SK-N-SH (cell line): ENCODE measurements around the gene COL4A2. TPM values are rescaled to one million over a fixed set of nuclear protein-coding genes. Genes with fewer than 3 reads are reported as not detected.

Experiments used
- CTCF ChIA-PET: fragments of 300-600, 350-600 bp; formaldehyde crosslinking; extraction: SDS; loops from one replicate; lab custom pipeline; 2021; lab: Yijun Ruan, JAX
- POLR2A ChIA-PET: fragments of 350-600 bp; sonication (Branson Sonifier 250); formaldehyde crosslinking; extraction: SDS; loops from one replicate; lab custom pipeline; 2020; ENCODE audit warnings: antibody characterized with exemption, inconsistent platforms; lab: Yijun Ruan, JAX
- DNase-seq: peaks from one replicate; pipeline ENCODE4 v3.0.0; 2012
- H2AFZ ChIP-seq: fragments of 200-600 bp; sonication (generic); 2 replicates; pipeline ENCODE4 v1.8.1; 2016; ENCODE audit warnings: antibody characterized with exemption, mild to moderate bottlenecking, low read depth
- H3F3A ChIP-seq: fragments of 200-600 bp; sonication (generic); replicated peaks from 2 replicates; pipeline ENCODE3; 2016; ENCODE audit warnings: antibody characterized with exemption, mild to moderate bottlenecking; ENCODE audit not compliant: insufficient read depth
- H3K27ac ChIP-seq, 2 experiments: fragments of 200-500 bp in 1 of 2; fragments of 200-600 bp in 1 of 2; sonication (Bioruptor generic) in 1 of 2; sonication (generic), shearing (Covaris generic) in 1 of 2; 2 replicates each; pipeline versions ENCODE4 v1.5.1 to v1.6.1; 2014 to 2016; ENCODE audit warnings: low read depth in 2 of 2, inconsistent platforms in 1 of 2, low read length in 1 of 2, mild to moderate bottlenecking in 1 of 2, mixed read lengths in 1 of 2
- H3K27me3 ChIP-seq: fragments of 200-600 bp; sonication (generic), shearing (Covaris generic); 2 replicates; pipeline ENCODE4 v1.6.1; 2016; ENCODE audit warnings: mixed run types; ENCODE audit not compliant: insufficient read depth
- H3K36me3 ChIP-seq, 2 experiments: fragments of 200-500 bp in 1 of 2; fragments of 200-600 bp in 1 of 2; sonication (Bioruptor generic) in 1 of 2; sonication (generic) in 1 of 2; replicated peaks in 1 of 2; 2 replicates each; pipeline versions ENCODE3 to v1.5.1; 2014 to 2016; ENCODE audit warnings: low read length in 1 of 2, mild to moderate bottlenecking in 1 of 2; ENCODE audit not compliant: insufficient read depth in 2 of 2, control insufficient read depth in 1 of 2
- H3K4me1 ChIP-seq, 2 experiments: fragments of 200-500 bp in 1 of 2; fragments of 200-600 bp in 1 of 2; sonication (Bioruptor generic) in 1 of 2; sonication (generic), shearing (Covaris generic) in 1 of 2; 2 replicates each; pipeline versions ENCODE4 v1.5.1 to v1.6.1; 2014 to 2016; ENCODE audit warnings: low read depth in 1 of 2, low read length in 1 of 2, mixed run types in 1 of 2; ENCODE audit not compliant: insufficient read depth in 2 of 2, control insufficient read depth in 1 of 2
- H3K4me2 ChIP-seq: fragments of 200-600 bp; sonication (generic), shearing (Covaris generic); 2 replicates; pipeline ENCODE4 v1.6.1; 2017; ENCODE audit warnings: mixed run types
- H3K4me3 ChIP-seq, 2 experiments: fragments of 200-500 bp in 1 of 2; fragments of 200-600 bp in 1 of 2; sonication (Bioruptor generic) in 1 of 2; sonication (generic), shearing (Covaris generic) in 1 of 2; 2 replicates each; pipeline versions ENCODE4 v1.5.1 to v1.8.1; 2014 to 2016; ENCODE audit warnings: low read depth in 2 of 2, inconsistent platforms in 1 of 2, low read length in 1 of 2, mild to moderate bottlenecking in 1 of 2, mixed read lengths in 1 of 2, moderate library complexity in 1 of 2
- H3K79me2 ChIP-seq: fragments of 200-600 bp; sonication (generic); 2 replicates; pipeline ENCODE4 v1.8.1; 2017; ENCODE audit warnings: mild to moderate bottlenecking; ENCODE audit not compliant: insufficient read depth
- H3K9ac ChIP-seq: fragments of 200-600 bp; sonication (generic); 2 replicates; pipeline ENCODE4 v1.6.1; 2017; ENCODE audit warnings: mixed run types
- H3K9me2 ChIP-seq: fragments of 200-600 bp; sonication (generic); 2 replicates; pipeline ENCODE4 v1.6.1; 2017; ENCODE audit warnings: mixed run types
- H3K9me3 ChIP-seq: fragments of 200-600 bp; sonication (generic); 2 replicates; pipeline ENCODE4 v1.6.1; 2017; ENCODE audit warnings: mixed run types, mild to moderate bottlenecking, moderate library complexity
- H4K20me1 ChIP-seq: fragments of 200-600 bp; sonication (generic); 2 replicates; pipeline ENCODE4 v1.6.1; 2017; ENCODE audit warnings: mild to moderate bottlenecking, mixed run types; ENCODE audit not compliant: insufficient read depth
- CHD2 ChIP-seq: fragments of 150-350 bp; IDR thresholded peaks from 2 replicates; pipeline ENCODE4 v1.6.1; 2018; ENCODE audit warnings: low read length; ENCODE audit not compliant: partially characterized antibody
- EZH2phosphoT487 ChIP-seq: fragments of 200-600 bp; sonication (generic); IDR thresholded peaks from 2 replicates; pipeline ENCODE4 v1.6.1; 2017; ENCODE audit warnings: low read depth, mixed run types, mild to moderate bottlenecking, antibody characterized with exemption, moderate library complexity, borderline replicate concordance
- FOSL2 ChIP-seq: IDR thresholded peaks from 2 replicates; pipeline ENCODE4 v1.4.0; 2012; ENCODE audit warnings: low read depth, mild to moderate bottlenecking, moderate library complexity, borderline replicate concordance
- MEF2A ChIP-seq: IDR thresholded peaks from 2 replicates; pipeline ENCODE4 v1.4.0; 2012; ENCODE audit warnings: low read depth, borderline replicate concordance
- MXI1 ChIP-seq: IDR thresholded peaks from 2 replicates; pipeline ENCODE4 v1.6.1; 2012; ENCODE audit warnings: mild to moderate bottlenecking, low read depth, low read length, improper control_type of control experiment
- NFIC ChIP-seq: IDR thresholded peaks from 2 replicates; pipeline ENCODE4 v1.4.0; 2012; ENCODE audit warnings: borderline replicate concordance
- PBX3 ChIP-seq: IDR thresholded peaks from 2 replicates; pipeline ENCODE4; 2012
- RCOR1 ChIP-seq: fragments of 150-350 bp; IDR thresholded peaks from 2 replicates; pipeline ENCODE4 v1.6.1; 2017; ENCODE audit warnings: antibody characterized with exemption, low read length
- RXRA ChIP-seq: IDR thresholded peaks from 2 replicates; pipeline ENCODE4 v1.4.0; 2012; ENCODE audit warnings: low read depth, mild to moderate bottlenecking, borderline replicate concordance
- TAF1 ChIP-seq: IDR thresholded peaks from 2 replicates; pipeline ENCODE4 v1.6.1; 2012; ENCODE audit warnings: low read depth, mild to moderate bottlenecking, low read length, moderate library complexity, borderline replicate concordance
- TCF12 ChIP-seq: IDR thresholded peaks from 2 replicates; pipeline ENCODE4 v1.4.0; 2012
- WGBS: methylation state at CpG from one replicate; pipeline ENCODE4 v1.1.6; 2017; ENCODE audit warnings: low lambda C conversion rate; 5-methylcytosine and 5-hydroxymethylcytosine counted together
- polyA plus RNA-seq, 3 experiments: library from polyadenylated mRNA; depleted of rRNA; stranded (reverse); fragments of >200 nt; gene quantifications; 2 replicates each; pipeline ENCODE4 v1.2.3, GENCODE V29; 2012
- TF ChIP-seq, protein P1 (sequence below): fragments of 150-350 bp; IDR thresholded peaks from 2 replicates; pipeline ENCODE4 v1.6.1; 2016; ENCODE audit warnings: mild to moderate bottlenecking, low read depth, low read length

Gene COL4A2
- polyA plus RNA-seq, 1 of the 3 experiments (the other 2 are of a cell fraction), result 137 TPM

DNA sequence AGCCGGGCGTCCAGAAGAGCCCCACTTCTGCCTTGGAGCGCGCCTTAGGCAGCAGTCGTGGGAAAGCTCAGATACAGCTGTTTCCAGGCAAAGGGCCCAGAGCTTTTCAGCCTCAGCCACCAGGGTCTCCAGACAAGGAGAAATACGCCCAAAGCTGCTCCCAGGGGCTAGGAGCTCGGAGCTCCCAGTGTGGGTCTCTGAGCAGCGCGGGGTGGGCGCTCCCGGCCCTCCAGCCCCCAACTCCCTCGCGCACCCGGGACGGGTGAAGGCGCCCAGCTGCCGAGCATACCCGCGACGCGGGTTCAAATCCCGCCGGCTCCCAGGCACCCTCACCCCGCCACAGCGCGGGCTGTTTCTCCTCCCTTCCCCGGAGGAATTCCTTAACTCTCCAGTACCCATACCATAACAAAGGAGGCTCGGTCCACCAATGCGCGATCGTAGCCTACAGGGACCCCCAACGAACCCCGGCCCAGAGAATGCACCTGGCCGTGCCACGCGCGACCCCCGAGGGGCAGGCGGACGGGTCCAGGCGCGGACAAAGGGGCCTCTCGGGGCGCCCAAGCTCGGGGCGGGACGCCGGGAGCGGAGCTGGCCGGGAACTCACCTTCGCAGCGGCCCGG lies 634 bp upstream of the COL4A2 start (continued):
- no peak for TF ChIP-seq FOSL2
- TF ChIP-seq TCF12, result no peak
- no peak for TF ChIP-seq RCOR1
- TF ChIP-seq, protein P1, sequence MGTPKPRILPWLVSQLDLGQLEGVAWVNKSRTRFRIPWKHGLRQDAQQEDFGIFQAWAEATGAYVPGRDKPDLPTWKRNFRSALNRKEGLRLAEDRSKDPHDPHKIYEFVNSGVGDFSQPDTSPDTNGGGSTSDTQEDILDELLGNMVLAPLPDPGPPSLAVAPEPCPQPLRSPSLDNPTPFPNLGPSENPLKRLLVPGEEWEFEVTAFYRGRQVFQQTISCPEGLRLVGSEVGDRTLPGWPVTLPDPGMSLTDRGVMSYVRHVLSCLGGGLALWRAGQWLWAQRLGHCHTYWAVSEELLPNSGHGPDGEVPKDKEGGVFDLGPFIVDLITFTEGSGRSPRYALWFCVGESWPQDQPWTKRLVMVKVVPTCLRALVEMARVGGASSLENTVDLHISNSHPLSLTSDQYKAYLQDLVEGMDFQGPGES, result no peak
- TF ChIP-seq RXRA, result no peak
- TF ChIP-seq CHD2, result no peak
- no peak for TF ChIP-seq EZH2phosphoT487
- TF ChIP-seq MXI1, result no peak
- TF ChIP-seq PBX3, result no peak
- TF ChIP-seq TAF1, result no peak
- no peak for TF ChIP-seq MEF2A

DNA sequence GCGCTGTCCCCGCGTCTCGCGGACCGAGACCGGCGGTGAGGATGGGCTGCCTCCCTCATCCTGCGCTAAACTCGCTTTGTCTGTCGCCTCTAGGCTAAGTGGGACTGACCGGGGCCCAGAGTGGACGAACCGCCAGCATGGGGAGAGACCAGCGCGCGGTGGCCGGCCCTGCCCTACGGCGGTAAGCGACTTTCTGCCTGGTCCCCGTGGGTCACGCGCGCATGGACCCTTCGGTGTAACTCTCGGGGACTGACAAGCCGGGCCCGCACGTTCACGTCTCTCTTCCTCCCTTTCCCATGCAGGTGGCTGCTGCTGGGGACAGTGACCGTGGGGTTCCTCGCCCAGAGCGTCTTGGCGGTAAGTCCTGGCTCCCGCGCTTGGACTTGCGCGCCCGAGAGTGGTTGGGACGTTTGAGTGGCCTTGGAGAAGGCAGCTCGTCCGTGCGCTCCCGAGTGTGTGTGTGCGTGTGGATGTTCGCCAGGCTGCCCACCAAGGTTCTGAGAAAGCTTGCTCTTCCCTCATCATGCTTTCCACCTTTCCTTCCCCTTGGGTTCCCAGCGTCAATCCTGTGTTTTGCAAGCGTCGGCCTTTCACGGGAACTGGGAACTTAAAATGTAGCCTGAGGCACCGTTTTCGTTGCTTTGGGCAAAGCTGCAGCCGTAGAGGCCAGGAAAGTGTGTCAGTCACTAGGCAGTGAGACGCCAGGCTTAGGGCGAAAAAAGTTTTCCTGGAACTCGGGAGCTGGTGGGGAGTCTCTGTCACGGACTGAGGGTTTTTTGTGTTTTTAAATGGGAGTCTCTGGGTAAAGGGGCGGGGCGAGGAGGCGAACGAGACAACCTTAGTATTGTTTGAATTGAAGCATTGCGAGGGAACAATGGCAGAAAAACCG lies 927 bp downstream of the COL4A2 start:
- peak overlapping the region; percentile 88 for H3K9ac ChIP-seq
- H3K4me2 ChIP-seq, result peak overlapping the region; percentile 98
- H3K4me1 ChIP-seq, result peaks cover 33 to 45% of the 10 kb centered on the region in 2 experiments
- H3K9me2 ChIP-seq, result no peaks in the 10 kb centered on the region
- H3K27ac ChIP-seq, result peak overlapping the region; percentile 66 to 79; a peak in 3 of 4 replicates
- no peak for DNase-seq
- POLR2A ChIA-PET, result interaction anchor here (0.8 to 1.6 kb wide), 3 partner anchors 60 to 124 kb away, joined by 4 read pairs; no protein-coding TSS in a partner anchor
- H3K4me3 ChIP-seq, result peak overlapping the region; percentile 80 to 95
- H3K9me3 ChIP-seq, result no peaks in the 10 kb centered on the region
- H3K27me3 ChIP-seq, result no peaks in the 10 kb centered on the region
- peaks cover 2 to 16% of the 10 kb centered on the region in 2 experiments for H3K36me3 ChIP-seq
- 11% methylated on average over 28 of the region's 64 CpGs for WGBS
- peaks cover 6% of the 10 kb centered on the region; the same call in 1 of the 2 replicates for H4K20me1 ChIP-seq
- CTCF ChIA-PET, result interaction anchor here (0.6 to 4.1 kb wide), 12 partner anchors 15 to 148 kb away, joined by 3 to 15 read pairs (median 4); no protein-coding TSS in a partner anchor
- TF ChIP-seq MXI1 (peak; percentile 43; the same call in 1 of the 2 replicates), NFIC (no peak)
- H3K79me2 ChIP-seq, result peaks cover 100% of the 10 kb centered on the region
- peak overlapping the region; percentile 27; the same call in 1 of the 2 replicates for H2AFZ ChIP-seq
- H3F3A ChIP-seq, result peaks cover 10% of the 10 kb centered on the region
